H1 (cell line): ENCODE data around the gene ZBTB20. TPM values are rescaled to one million over a fixed set of nuclear protein-coding genes. Genes with fewer than 3 reads are reported as not detected.

Experiments used
- CTCF ChIA-PET: fragments of 300-600 bp; sonication (Branson Sonifier 250); formaldehyde crosslinking; loops from one replicate; lab custom pipeline; 2021; ENCODE audit not compliant: partially characterized antibody; lab: Charles Lee
- POLR2A ChIA-PET: fragments of 300-600 bp; sonication (Branson Sonifier 250); formaldehyde crosslinking; loops from one replicate; lab custom pipeline; 2021; ENCODE audit warnings: inconsistent platforms; ENCODE audit not compliant: partially characterized antibody; lab: Charles Lee
- DNase-seq, 2 experiments: peaks; one replicate each; pipeline versions ENCODE4 v3.0.0 to v3.0.0-alpha.2; 2010 to 2022; ENCODE audit warnings: low spot score in 2 of 2, low read depth in 1 of 2, mixed read lengths in 1 of 2
- FAIRE-seq: peaks from 2 replicates; lab custom pipeline; 2011; peaks lifted over from hg19 to GRCh38; lab: Jason Lieb, UNC
- H2AFZ ChIP-seq: 2 replicates; pipeline ENCODE4 v1.8.1; 2012; ENCODE audit warnings: low read length, inconsistent platforms
- H2AK5ac ChIP-seq: 2 replicates; pipeline ENCODE4 v1.6.1; 2013; ENCODE audit warnings: low read depth, low read length
- H2BK120ac ChIP-seq: replicated peaks from 2 replicates; pipeline ENCODE3; 2013; ENCODE audit warnings: low read depth, low read length, inconsistent platforms
- H2BK12ac ChIP-seq: 2 replicates; pipeline ENCODE4 v1.6.1; 2013; ENCODE audit warnings: low read depth, low read length
- H2BK15ac ChIP-seq: 2 replicates; pipeline ENCODE4 v1.6.1; 2013; ENCODE audit warnings: low read length
- H2BK20ac ChIP-seq: 2 replicates; pipeline ENCODE4 v1.6.1; 2013; ENCODE audit warnings: low read length
- H2BK5ac ChIP-seq: 2 replicates; pipeline ENCODE4 v1.6.1; 2013; ENCODE audit warnings: low read depth, low read length
- H3K14ac ChIP-seq: 2 replicates; pipeline ENCODE4 v1.6.1; 2013; ENCODE audit warnings: inconsistent platforms; ENCODE audit not compliant: insufficient read length
- H3K18ac ChIP-seq: 2 replicates; pipeline ENCODE4 v1.6.1; 2013; ENCODE audit warnings: low read length; ENCODE audit errors: extremely low read depth
- H3K23ac ChIP-seq: 2 replicates; pipeline ENCODE4 v1.6.1; 2013; ENCODE audit warnings: inconsistent platforms; ENCODE audit not compliant: insufficient read length
- H3K23me2 ChIP-seq: 2 replicates; pipeline ENCODE4 v1.6.1; 2013; ENCODE audit warnings: low read depth, low read length
- H3K27ac ChIP-seq: 2 replicates; pipeline ENCODE4 v1.6.1; 2011; ENCODE audit warnings: low read depth, low read length, inconsistent platforms
- H3K27me3 ChIP-seq, 4 experiments: replicated peaks in 1 of 4; 1 replicate in 1 of 4; 2 replicates in 3 of 4; pipeline versions ENCODE4 v1.6.1 to v1.8.1; 2011 to 2013; ENCODE audit warnings: low read length in 3 of 4, mild to moderate bottlenecking in 3 of 4, inconsistent platforms in 2 of 4, mixed read lengths in 2 of 4, moderate library complexity in 1 of 4; ENCODE audit not compliant: control insufficient read depth in 3 of 4, insufficient read depth in 3 of 4; ENCODE audit errors: extremely low read depth in 1 of 4
- H3K36me3 ChIP-seq, 4 experiments: 2 replicates each; pipeline versions ENCODE4 v1.6.1 to v1.8.1; 2011 to 2013; ENCODE audit warnings: mild to moderate bottlenecking in 4 of 4, low read length in 3 of 4, moderate library complexity in 2 of 4, control low read depth in 1 of 4, inconsistent platforms in 1 of 4; ENCODE audit not compliant: insufficient read depth in 4 of 4, control insufficient read depth in 2 of 4
- H3K4ac ChIP-seq: replicated peaks from 2 replicates; pipeline ENCODE3; 2013; ENCODE audit warnings: low read length, low read depth, mixed read lengths, inconsistent platforms; ENCODE audit not compliant: insufficient read length
- H3K4me1 ChIP-seq, 4 experiments: replicated peaks in 1 of 4; 1 replicate in 1 of 4; 2 replicates in 3 of 4; pipeline versions ENCODE4 v1.6.1 to v1.8.1; 2011 to 2013; ENCODE audit warnings: low read length in 3 of 4, inconsistent platforms in 2 of 4, mixed read lengths in 1 of 4; ENCODE audit not compliant: insufficient read depth in 4 of 4, control insufficient read depth in 3 of 4
- H3K4me2 ChIP-seq, 2 experiments: 2 replicates each; pipeline versions ENCODE4 v1.6.1 to v1.8.1; 2011 to 2013; ENCODE audit warnings: low read depth in 2 of 2, low read length in 2 of 2, control low read depth in 1 of 2, inconsistent platforms in 1 of 2, mild to moderate bottlenecking in 1 of 2; ENCODE audit not compliant: insufficient read depth in 1 of 2
- H3K4me3 ChIP-seq, 4 experiments: fragments of 200-600, 300-600 bp in 1 of 4; sonication (generic), shearing (Covaris generic), sonication (Bioruptor Twin) in 1 of 4; 2 replicates each; pipeline versions ENCODE4 v1.5.1 to v1.8.1; 2011 to 2016; ENCODE audit warnings: low read length in 4 of 4, low read depth in 3 of 4, control low read depth in 2 of 4, inconsistent platforms in 2 of 4, mild to moderate bottlenecking in 2 of 4, mixed read lengths in 1 of 4, moderate library complexity in 1 of 4; ENCODE audit not compliant: insufficient read depth in 2 of 4; ENCODE audit errors: extremely low read depth in 1 of 4
- H3K56ac ChIP-seq: replicated peaks from 2 replicates; pipeline ENCODE3; 2013; ENCODE audit warnings: low read depth, mild to moderate bottlenecking, mixed read lengths, low read length, inconsistent platforms; ENCODE audit not compliant: insufficient read length
- H3K79me1 ChIP-seq: 2 replicates; pipeline ENCODE4 v1.6.1; 2013; ENCODE audit warnings: low read depth, low read length, control low read depth
- H3K79me2 ChIP-seq, 2 experiments: 2 replicates each; pipeline versions ENCODE4 v1.6.1 to v1.8.1; 2012 to 2013; ENCODE audit warnings: low read length in 2 of 2, mild to moderate bottlenecking in 2 of 2, inconsistent platforms in 1 of 2; ENCODE audit not compliant: insufficient read depth in 2 of 2, control insufficient read depth in 1 of 2
- H3K9ac ChIP-seq, 4 experiments: replicated peaks in 1 of 4; 1 replicate in 1 of 4; 2 replicates in 3 of 4; pipeline versions ENCODE4 v1.6.1 to v1.8.1; 2011 to 2013; ENCODE audit warnings: low read depth in 3 of 4, low read length in 3 of 4, control low read depth in 2 of 4, mild to moderate bottlenecking in 2 of 4, moderate library complexity in 2 of 4, inconsistent platforms in 1 of 4; ENCODE audit errors: extremely low read depth in 1 of 4
- H3K9me3 ChIP-seq, 2 experiments: 2 replicates each; pipeline versions ENCODE4 v1.6.1 to v1.8.1; 2012 to 2013; ENCODE audit warnings: mild to moderate bottlenecking in 2 of 2, moderate library complexity in 2 of 2, control low read depth in 1 of 2, inconsistent platforms in 1 of 2, low read depth in 1 of 2, low read length in 1 of 2, mixed read lengths in 1 of 2; ENCODE audit not compliant: insufficient read depth in 2 of 2
- H4K20me1 ChIP-seq, 2 experiments: replicated peaks in 1 of 2; 2 replicates each; pipeline versions ENCODE3 to v1.8.1; 2011 to 2013; ENCODE audit warnings: inconsistent platforms in 2 of 2, low read length in 2 of 2, mild to moderate bottlenecking in 1 of 2; ENCODE audit not compliant: insufficient read depth in 2 of 2, control insufficient read depth in 1 of 2
- H4K5ac ChIP-seq: 2 replicates; pipeline ENCODE4 v1.6.1; 2013; ENCODE audit warnings: low read length, low read depth, mixed read lengths, inconsistent platforms; ENCODE audit not compliant: insufficient read length
- H4K8ac ChIP-seq: 2 replicates; pipeline ENCODE4 v1.8.0; 2013; ENCODE audit warnings: mild to moderate bottlenecking, moderate library complexity, low read length, inconsistent platforms; ENCODE audit not compliant: insufficient read depth; ENCODE audit errors: extremely low read depth
- H4K91ac ChIP-seq: replicated peaks from 2 replicates; pipeline ENCODE3; 2013; ENCODE audit warnings: low read length, mixed read lengths, inconsistent platforms; ENCODE audit not compliant: insufficient read length
- BACH1 ChIP-seq: IDR thresholded peaks from 2 replicates; pipeline ENCODE4 v1.6.1; 2012; ENCODE audit warnings: low read length, improper control_type of control experiment
- CBX5 ChIP-seq: fragments of 300-800, 300-1000 bp; sonication (generic); IDR thresholded peaks from 2 replicates; pipeline ENCODE4 v1.7.1; 2016; ENCODE audit warnings: antibody characterized with exemption, low read length, low read depth
- CTCF ChIP-seq, 3 experiments: IDR thresholded peaks; 1 replicate in 2 of 3; 2 replicates in 1 of 3; pipeline versions ENCODE4 v1.5.1 to v1.6.1; 2011; ENCODE audit warnings: low read length in 3 of 3, mild to moderate bottlenecking in 3 of 3, inconsistent platforms in 2 of 3, low read depth in 1 of 3, moderate library complexity in 1 of 3; ENCODE audit not compliant: insufficient read depth in 1 of 3; ENCODE audit errors: control extremely low read depth in 1 of 3
- E2F6 ChIP-seq: IDR thresholded peaks from 2 replicates; pipeline ENCODE4 v1.6.1; 2012; ENCODE audit warnings: inconsistent platforms
- FOSL1 ChIP-seq: IDR thresholded peaks from 2 replicates; pipeline ENCODE4 v1.6.1; 2011; ENCODE audit warnings: mild to moderate bottlenecking, low read depth, low read length, moderate library complexity; ENCODE audit not compliant: insufficient read depth
- GTF2F1 ChIP-seq: IDR thresholded peaks from 2 replicates; pipeline ENCODE4 v1.6.1; 2012; ENCODE audit warnings: low read depth, low read length, improper control_type of control experiment, borderline replicate concordance
- KDM4A ChIP-seq: IDR thresholded peaks from one replicate; pipeline ENCODE4 v1.7.1; 2012; ENCODE audit warnings: low read depth, mild to moderate bottlenecking, moderate library complexity, low read length, inconsistent platforms; ENCODE audit not compliant: severe bottlenecking
- POLR2A ChIP-seq, 2 experiments: IDR thresholded peaks; 1 replicate in 1 of 2; 2 replicates in 1 of 2; pipeline ENCODE4 v1.6.1; 2011; ENCODE audit warnings: low read depth in 2 of 2, low read length in 2 of 2, mild to moderate bottlenecking in 2 of 2; ENCODE audit errors: control extremely low read depth in 1 of 2
- RFX5 ChIP-seq: IDR thresholded peaks from 2 replicates; pipeline ENCODE4 v1.6.1; 2011; ENCODE audit warnings: low read depth, low read length, improper control_type of control experiment, borderline replicate concordance
- SAP30 ChIP-seq: fragments of 300-600 bp; sonication (generic); IDR thresholded peaks from 2 replicates; pipeline ENCODE4 v1.7.1; 2012; ENCODE audit warnings: low read length, moderate library complexity, mild to moderate bottlenecking, inconsistent platforms; ENCODE audit not compliant: insufficient read depth, insufficient replicate concordance
- SIX5 ChIP-seq: IDR thresholded peaks from 2 replicates; pipeline ENCODE4 v1.6.1; 2011; ENCODE audit warnings: mild to moderate bottlenecking, low read depth, low read length
- SP4 ChIP-seq: IDR thresholded peaks from 2 replicates; pipeline ENCODE4 v1.6.1; 2012; ENCODE audit warnings: low read length, inconsistent platforms
- WGBS, 2 experiments: shearing (Covaris generic) in 1 of 2; methylation state at CpG; one replicate each; pipeline versions ENCODE4 v1.1.6 to v1.1.7; 2013 to 2015; ENCODE audit warnings: low lambda C conversion rate in 2 of 2, mixed read lengths in 2 of 2, inconsistent platforms in 1 of 2, low coverage in 1 of 2, missing lambda C conversion rate in 1 of 2; ENCODE audit not compliant: insufficient replicate concordance in 2 of 2, insufficient coverage in 1 of 2, insufficient read length in 1 of 2; ENCODE audit errors: extremely low coverage in 1 of 2, missing lambda C conversion rate in 1 of 2; 5-methylcytosine and 5-hydroxymethylcytosine counted together
- polyA plus RNA-seq, 7 experiments: library from polyadenylated mRNA; depleted of rRNA in 3 of 7; stranded (reverse) in 5 of 7; unstranded in 2 of 7; fragments of >200 nt in 5 of 7; fragments of 200-250 nt in 2 of 7; gene quantifications; 1 replicate in 5 of 7; 2 replicates in 1 of 7; 4 replicates in 1 of 7; pipeline versions ENCODE4 v1.2.1 to v1.2.3, GENCODE V29; 2011 to 2013; ENCODE audit warnings: missing spikeins in 2 of 7, mixed read lengths in 2 of 7
- total RNA-seq: library from RNA; stranded (reverse); fragmentation: NEBNext Ultra II Directional; extraction: Animal tissue kit (Norgen Biotek cat#: 25700); gene quantifications from 2 replicates; pipeline ENCODE4 v1.2.1, GENCODE V29; 2021

The ZBTB20 gene
- total and polyA plus RNA-seq, 2 of the 8 experiments (the other 6 are each of a cell fraction or from before 2014, with no cell fraction given), result 0.35 to 1.3 TPM

DNA sequence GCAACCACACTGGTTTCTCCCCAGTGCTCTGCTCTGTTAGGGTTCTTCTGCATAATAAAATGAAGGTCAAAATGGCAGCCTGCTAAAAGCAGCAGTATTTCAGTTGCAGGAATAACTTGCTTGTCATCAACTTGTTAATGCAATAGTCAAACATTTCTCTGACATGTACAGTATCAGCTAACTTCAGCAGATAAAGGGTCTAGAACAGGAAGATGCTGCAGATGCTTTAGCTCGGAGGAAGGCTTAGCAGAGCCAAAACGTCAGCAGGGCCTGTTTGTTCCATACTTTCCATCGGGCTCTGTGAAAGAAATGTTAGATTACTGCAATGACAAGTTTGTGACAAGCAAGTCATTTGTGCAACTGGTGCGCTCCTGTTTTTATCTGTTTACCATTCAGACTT lies 561.4 kb downstream of the ZBTB20 start:
- Histone ChIP-seq H3K27ac (no peak overlapping the region), H2BK15ac (no peak overlapping the region), H4K8ac (no peak overlapping the region; the same call in 1 of the 2 replicates), H3K4me3 (no peak overlapping the region), H4K20me1 (no peaks in the 10 kb centered on the region), H4K91ac (no peak overlapping the region), H2BK20ac (no peak overlapping the region), H2BK120ac (no peak overlapping the region), H2AK5ac (no peak overlapping the region), H3K36me3 (no peaks in the 10 kb centered on the region), H3K56ac (no peak overlapping the region), H3K4me2 (no peak overlapping the region), H3K9me3 (no peaks in the 10 kb centered on the region), H2BK12ac (no peak overlapping the region), H3K23ac (no peak overlapping the region), H2AFZ (no peak overlapping the region), H3K79me2 (no peaks in the 10 kb centered on the region), H3K4me1 (peaks cover 0 to 3% (median 0%) of the 10 kb centered on the region in 4 experiments; a peak in 2 of 7 replicates), H4K5ac (no peak overlapping the region), H2BK5ac (no peak overlapping the region), H3K14ac (no peak overlapping the region), H3K18ac (no peak overlapping the region), H3K23me2 (no peaks in the 10 kb centered on the region), H3K9ac (no peak overlapping the region), H3K79me1 (no peaks in the 10 kb centered on the region), H3K27me3 (no peaks in the 10 kb centered on the region), H3K4ac (no peak overlapping the region)
- 94% methylated on average over 4 of the region's 4 CpGs; no CpG with 5 or more reads in 1 of the 2 experiments for WGBS, 2 experiments
- no peak for DNase-seq
- ChIA-PET CTCF (interaction anchor here (1.1 to 2.0 kb wide), 3 partner anchors 12 to 62 kb away, joined by 3 to 7 read pairs (median 4); no protein-coding TSS in a partner anchor), POLR2A (no interaction called here)
- FAIRE-seq, result no peak
- TF ChIP-seq RFX5, result no peak
- TF ChIP-seq POLR2A (IDR thresholded peaks at IDR 0.05; ENCODE audit: control extremely low read depth in 1 of 2, low read depth in 2 of 2, low read length in 2 of 2), result no peak
- TF ChIP-seq E2F6, result no peak
- no peak for TF ChIP-seq BACH1
- TF ChIP-seq KDM4A, result no peak
- no peak for TF ChIP-seq SP4
- no peak for TF ChIP-seq CBX5
- TF ChIP-seq SAP30, result no peak
- TF ChIP-seq GTF2F1, result no peak
- TF ChIP-seq FOSL1, result no peak
- TF ChIP-seq SIX5, result no peak
- TF ChIP-seq CTCF (IDR thresholded peaks at IDR 0.05; ENCODE audit: control extremely low read depth in 1 of 3, insufficient read depth in 1 of 3, low read depth in 1 of 3, low read length in 3 of 3), result no peak
